ENCODE results near the gene KLHL3.

Gene KLHL3

GRCh38 chr5:137703565-137703964, 32.3 kb downstream of the KLHL3 start:
- no peak for TF ChIP-seq CTCF (IDR thresholded peaks at IDR 0.05)

GRCh38 chr5:137700282-137700680, 35.6 kb downstream of the KLHL3 start:
- TF ChIP-seq CTCF (IDR thresholded peaks at IDR 0.05), result no peak

GRCh38 chr5:137699336-137700281, 36.3 kb downstream of the KLHL3 start:
- no peak for TF ChIP-seq CTCF (IDR thresholded peaks at IDR 0.05)

- no peak for TF ChIP-seq CTCF (IDR thresholded peaks at IDR 0.05)
These were observed 39.4 kb downstream of the KLHL3 start for GRCh38 chr5:137696481-137696880.

GRCh38 chr5:137695651-137696428, 40.0 kb downstream of the KLHL3 start:
- no peak for TF ChIP-seq CTCF (IDR thresholded peaks at IDR 0.05)

GRCh38 chr5:137693951-137694721, 41.8 kb downstream of the KLHL3 start:
- TF ChIP-seq CTCF (IDR thresholded peaks at IDR 0.05), result no peak

- no peak for TF ChIP-seq CTCF (IDR thresholded peaks at IDR 0.05)
These were observed 42.5 kb downstream of the KLHL3 start for GRCh38 chr5:137693307-137693950.
